CD4-positive, alpha-beta T cell (primary cell): ENCODE results near the gene AK5. TPM values are rescaled to one million over a fixed set of nuclear protein-coding genes. Genes with fewer than 3 reads are reported as not detected.

Source experiments
- ATAC-seq: fragments of 200-7000 bp; cut with Tn5 transposase; one replicate; pipeline ENCODE4 v1.10.0; 2022; ENCODE audit warnings: mild to moderate bottlenecking; ENCODE audit not compliant: poor library complexity
- CTCF ChIA-PET: fragments of 350-600 bp; sonication (Branson Sonifier 250); formaldehyde crosslinking; loops from one replicate; lab custom pipeline; 2021; ENCODE audit warnings: antibody characterized with exemption, inconsistent platforms; lab: Charles Lee
- POLR2A ChIA-PET: fragments of 350-600 bp; sonication (Branson Sonifier 250); formaldehyde crosslinking; loops from one replicate; lab custom pipeline; 2021; ENCODE audit warnings: antibody characterized with exemption, inconsistent platforms; lab: Charles Lee
- DNase-seq, 14 experiments: peaks; one replicate each; pipeline ENCODE4 v3.0.0-alpha.2; 2013 to 2020; ENCODE audit warnings: mixed read lengths in 2 of 14
- H3K27ac ChIP-seq, 2 donors: one replicate each; pipeline versions ENCODE4 v1.5.1 to v1.7.0; 2013; ENCODE audit warnings: low read length in 2 of 2, low read depth in 1 of 2, mild to moderate bottlenecking in 1 of 2
- H3K27me3 ChIP-seq, 2 experiments: 1 replicate in 1 of 2; 2 replicates in 1 of 2; pipeline versions ENCODE4 v1.6.1 to v1.7.0; 2013; ENCODE audit warnings: low read length in 2 of 2, control low read depth in 1 of 2, mild to moderate bottlenecking in 1 of 2, moderate library complexity in 1 of 2; ENCODE audit not compliant: insufficient read depth in 2 of 2, control insufficient read depth in 1 of 2
- H3K36me3 ChIP-seq: one replicate; pipeline ENCODE4 v1.6.1; 2013; ENCODE audit warnings: low read length, control low read depth; ENCODE audit not compliant: insufficient read depth
- H3K4me1 ChIP-seq: one replicate; pipeline ENCODE4 v1.6.1; 2013; ENCODE audit warnings: low read length, control low read depth; ENCODE audit not compliant: insufficient read depth
- H3K4me3 ChIP-seq: one replicate; pipeline ENCODE4 v1.5.1; 2013; ENCODE audit warnings: mild to moderate bottlenecking, low read length, moderate library complexity
- H3K9me3 ChIP-seq, 2 experiments: 1 replicate in 1 of 2; 2 replicates in 1 of 2; pipeline versions ENCODE4 v1.6.1 to v1.7.0; 2013; ENCODE audit warnings: low read length in 2 of 2, mild to moderate bottlenecking in 2 of 2, control low read depth in 1 of 2, moderate library complexity in 1 of 2; ENCODE audit not compliant: control insufficient read depth in 1 of 2, insufficient read depth in 1 of 2
- H3K27ac Mint-ChIP-seq: one replicate; pipeline ENCODE4 v1.8.0; 2020; ENCODE audit warnings: mixed read lengths
- H3K27me3 Mint-ChIP-seq: one replicate; pipeline ENCODE4 v1.8.0; 2021; ENCODE audit warnings: mixed read lengths
- H3K36me3 Mint-ChIP-seq: one replicate; pipeline ENCODE4 v1.8.0; 2021; ENCODE audit warnings: low read depth, mixed read lengths
- H3K4me1 Mint-ChIP-seq: one replicate; pipeline ENCODE4 v1.8.0; 2021; ENCODE audit warnings: low read depth, mixed read lengths
- H3K4me3 Mint-ChIP-seq: one replicate; pipeline ENCODE4 v1.8.0; 2020; ENCODE audit warnings: mild to moderate bottlenecking, mixed read lengths
- H3K9me3 Mint-ChIP-seq: one replicate; pipeline ENCODE4 v1.8.0; 2020; ENCODE audit warnings: mixed read lengths
- CTCF ChIP-seq: fragments of 200-600 bp; IDR thresholded peaks from one replicate; pipeline ENCODE4 v1.8.0; 2022; ENCODE audit warnings: antibody characterized with exemption, mild to moderate bottlenecking
- intact Hi-C, 2 experiments: fragments of 100-400 bp; cut with DNase I in 1 of 2; cut with micrococcal nuclease in 1 of 2; formaldehyde crosslinking; loops; one replicate each; pipeline versions ENCODE4 v1.15.1 to v1.9.0; 2023 to 2025; cut with DNase I, micrococcal nuclease
- total RNA-seq, 174 experiments: library from RNA in 2 of 174; stranded (reverse) in 2 of 174; gene quantifications; one replicate each; pipeline ENCODE4 v1.2.3 and lab custom pipeline; 2021 to 2026

AK5 gene
- total RNA-seq, 2 experiments from 2014 or later: 32.0 TPM

- Mint-ChIP-seq H3K27ac (no peak overlapping the region), H3K9me3 (peaks cover 17% of the 10 kb centered on the region), H3K36me3 (peaks cover 78% of the 10 kb centered on the region), H3K4me1 (peaks cover 28% of the 10 kb centered on the region), H3K27me3 (no peaks in the 10 kb centered on the region), H3K4me3 (no peak overlapping the region)
- Histone ChIP-seq H3K4me3 (no peak overlapping the region), H3K27ac (no peak overlapping the region), H3K9me3 (peaks cover 0 to 21% of the 10 kb centered on the region in 2 experiments), H3K4me1 (no peaks in the 10 kb centered on the region), H3K27me3 (no peaks in the 10 kb centered on the region), H3K36me3 (peaks cover 8% of the 10 kb centered on the region)
- intact Hi-C loops: no loop called here
- ChIA-PET CTCF (no interaction called here), POLR2A (no interaction called here)
- peak in 1 of 14 experiments; percentile 1 for DNase-seq
- TF ChIP-seq CTCF: no peak
- ATAC-seq: no peak
These were observed 327.1 kb downstream of the AK5 start for GRCh38 chr1:77608893-77609292.

Other genes starting within 250 kb of the AK5 start
- gene PIGK, start 62.6 kb upstream of the AK5 start, total RNA-seq: 10 to 100 TPM; 10.1 to 10.3 TPM